SK-N-SH (cell line): ENCODE measurements around the gene ANKRD13B. TPM values are rescaled to one million over a fixed set of nuclear protein-coding genes. Genes with fewer than 3 reads are reported as not detected.

Source experiments
- CTCF ChIA-PET: fragments of 300-600, 350-600 bp; formaldehyde crosslinking; extraction: SDS; loops from one replicate; lab custom pipeline; 2021; lab: Yijun Ruan, JAX
- POLR2A ChIA-PET: fragments of 350-600 bp; sonication (Branson Sonifier 250); formaldehyde crosslinking; extraction: SDS; loops from one replicate; lab custom pipeline; 2020; ENCODE audit warnings: antibody characterized with exemption, inconsistent platforms; lab: Yijun Ruan, JAX
- DNase-seq: peaks from one replicate; pipeline ENCODE4 v3.0.0; 2012
- H2AFZ ChIP-seq: fragments of 200-600 bp; sonication (generic); 2 replicates; pipeline ENCODE4 v1.8.1; 2016; ENCODE audit warnings: antibody characterized with exemption, mild to moderate bottlenecking, low read depth
- H3F3A ChIP-seq: fragments of 200-600 bp; sonication (generic); replicated peaks from 2 replicates; pipeline ENCODE3; 2016; ENCODE audit warnings: antibody characterized with exemption, mild to moderate bottlenecking; ENCODE audit not compliant: insufficient read depth
- H3K27ac ChIP-seq, 2 experiments: fragments of 200-500 bp in 1 of 2; fragments of 200-600 bp in 1 of 2; sonication (Bioruptor generic) in 1 of 2; sonication (generic), shearing (Covaris generic) in 1 of 2; 2 replicates each; pipeline versions ENCODE4 v1.5.1 to v1.6.1; 2014 to 2016; ENCODE audit warnings: low read depth in 2 of 2, inconsistent platforms in 1 of 2, low read length in 1 of 2, mild to moderate bottlenecking in 1 of 2, mixed read lengths in 1 of 2
- H3K27me3 ChIP-seq: fragments of 200-600 bp; sonication (generic), shearing (Covaris generic); 2 replicates; pipeline ENCODE4 v1.6.1; 2016; ENCODE audit warnings: mixed run types; ENCODE audit not compliant: insufficient read depth
- H3K36me3 ChIP-seq, 2 experiments: fragments of 200-500 bp in 1 of 2; fragments of 200-600 bp in 1 of 2; sonication (Bioruptor generic) in 1 of 2; sonication (generic) in 1 of 2; replicated peaks in 1 of 2; 2 replicates each; pipeline versions ENCODE3 to v1.5.1; 2014 to 2016; ENCODE audit warnings: low read length in 1 of 2, mild to moderate bottlenecking in 1 of 2; ENCODE audit not compliant: insufficient read depth in 2 of 2, control insufficient read depth in 1 of 2
- H3K4me1 ChIP-seq, 2 experiments: fragments of 200-500 bp in 1 of 2; fragments of 200-600 bp in 1 of 2; sonication (Bioruptor generic) in 1 of 2; sonication (generic), shearing (Covaris generic) in 1 of 2; 2 replicates each; pipeline versions ENCODE4 v1.5.1 to v1.6.1; 2014 to 2016; ENCODE audit warnings: low read depth in 1 of 2, low read length in 1 of 2, mixed run types in 1 of 2; ENCODE audit not compliant: insufficient read depth in 2 of 2, control insufficient read depth in 1 of 2
- H3K4me2 ChIP-seq: fragments of 200-600 bp; sonication (generic), shearing (Covaris generic); 2 replicates; pipeline ENCODE4 v1.6.1; 2017; ENCODE audit warnings: mixed run types
- H3K4me3 ChIP-seq, 2 experiments: fragments of 200-500 bp in 1 of 2; fragments of 200-600 bp in 1 of 2; sonication (Bioruptor generic) in 1 of 2; sonication (generic), shearing (Covaris generic) in 1 of 2; 2 replicates each; pipeline versions ENCODE4 v1.5.1 to v1.8.1; 2014 to 2016; ENCODE audit warnings: low read depth in 2 of 2, inconsistent platforms in 1 of 2, low read length in 1 of 2, mild to moderate bottlenecking in 1 of 2, mixed read lengths in 1 of 2, moderate library complexity in 1 of 2
- H3K79me2 ChIP-seq: fragments of 200-600 bp; sonication (generic); 2 replicates; pipeline ENCODE4 v1.8.1; 2017; ENCODE audit warnings: mild to moderate bottlenecking; ENCODE audit not compliant: insufficient read depth
- H3K9ac ChIP-seq: fragments of 200-600 bp; sonication (generic); 2 replicates; pipeline ENCODE4 v1.6.1; 2017; ENCODE audit warnings: mixed run types
- H3K9me2 ChIP-seq: fragments of 200-600 bp; sonication (generic); 2 replicates; pipeline ENCODE4 v1.6.1; 2017; ENCODE audit warnings: mixed run types
- H3K9me3 ChIP-seq: fragments of 200-600 bp; sonication (generic); 2 replicates; pipeline ENCODE4 v1.6.1; 2017; ENCODE audit warnings: mixed run types, mild to moderate bottlenecking, moderate library complexity
- H4K20me1 ChIP-seq: fragments of 200-600 bp; sonication (generic); 2 replicates; pipeline ENCODE4 v1.6.1; 2017; ENCODE audit warnings: mild to moderate bottlenecking, mixed run types; ENCODE audit not compliant: insufficient read depth
- CHD2 ChIP-seq: fragments of 150-350 bp; IDR thresholded peaks from 2 replicates; pipeline ENCODE4 v1.6.1; 2018; ENCODE audit warnings: low read length; ENCODE audit not compliant: partially characterized antibody
- FOSL2 ChIP-seq: IDR thresholded peaks from 2 replicates; pipeline ENCODE4 v1.4.0; 2012; ENCODE audit warnings: low read depth, mild to moderate bottlenecking, moderate library complexity, borderline replicate concordance
- FOXJ3 ChIP-seq: sonication (generic); formaldehyde crosslinking; IDR thresholded peaks from 2 replicates; pipeline ENCODE4 v1.5.1; 2020; ENCODE audit warnings: mild to moderate bottlenecking, missing genetic modification reagents
- FOXM1 ChIP-seq: IDR thresholded peaks from 2 replicates; pipeline ENCODE4 v1.4.0; 2012; ENCODE audit warnings: low read depth, mild to moderate bottlenecking
- GATA2 ChIP-seq: sonication (generic); formaldehyde crosslinking; IDR thresholded peaks from 2 replicates; pipeline ENCODE4 v1.5.0; 2020; ENCODE audit warnings: mild to moderate bottlenecking, missing genetic modification reagents
- MAX ChIP-seq: IDR thresholded peaks from 2 replicates; pipeline ENCODE4 v1.4.0; 2012; ENCODE audit warnings: low read depth
- MXI1 ChIP-seq: IDR thresholded peaks from 2 replicates; pipeline ENCODE4 v1.6.1; 2012; ENCODE audit warnings: mild to moderate bottlenecking, low read depth, low read length, improper control_type of control experiment
- NFIC ChIP-seq: IDR thresholded peaks from 2 replicates; pipeline ENCODE4 v1.4.0; 2012; ENCODE audit warnings: borderline replicate concordance
- NRF1 ChIP-seq: IDR thresholded peaks from 2 replicates; pipeline ENCODE4 v1.6.1; 2012; ENCODE audit warnings: low read depth, mild to moderate bottlenecking, low read length
- REST ChIP-seq: IDR thresholded peaks from 2 replicates; pipeline ENCODE4 v1.6.1; 2012; ENCODE audit warnings: mild to moderate bottlenecking, low read depth, low read length, moderate library complexity
- RFX5 ChIP-seq: IDR thresholded peaks from 2 replicates; pipeline ENCODE4 v1.6.1; 2012; ENCODE audit warnings: mild to moderate bottlenecking, improper control_type of control experiment, low read length
- TAF1 ChIP-seq: IDR thresholded peaks from 2 replicates; pipeline ENCODE4 v1.6.1; 2012; ENCODE audit warnings: low read depth, mild to moderate bottlenecking, low read length, moderate library complexity, borderline replicate concordance
- TCF12 ChIP-seq: IDR thresholded peaks from 2 replicates; pipeline ENCODE4 v1.4.0; 2012
- TEAD4 ChIP-seq: IDR thresholded peaks from 2 replicates; pipeline ENCODE4 v1.4.0; 2012; ENCODE audit warnings: mild to moderate bottlenecking, borderline replicate concordance; ENCODE audit not compliant: insufficient read depth
- ZBTB33 ChIP-seq: IDR thresholded peaks from 2 replicates; pipeline ENCODE4 v1.4.0; 2012; ENCODE audit warnings: low read depth, borderline replicate concordance
- WGBS: methylation state at CpG from one replicate; pipeline ENCODE4 v1.1.6; 2017; ENCODE audit warnings: low lambda C conversion rate; 5-methylcytosine and 5-hydroxymethylcytosine counted together
- polyA plus RNA-seq, 3 experiments: library from polyadenylated mRNA; depleted of rRNA; stranded (reverse); fragments of >200 nt; gene quantifications; 2 replicates each; pipeline ENCODE4 v1.2.3, GENCODE V29; 2012

Gene ANKRD13B
- polyA plus RNA-seq, 1 of the 3 experiments (the other 2 are of a cell fraction) = 16.1 TPM

GRCh38 chr17:29591146-29591736 is 1.7 kb upstream of the ANKRD13B start:
- no peaks in the 10 kb centered on the region for H3K9me3 ChIP-seq
- H2AFZ ChIP-seq = peak overlapping the region; percentile 84; the same call in 1 of the 2 replicates
- ChIA-PET CTCF (interaction anchor here (0.6 to 5.0 kb wide), 30 partner anchors 9 to 883 kb away, joined by 3 to 123 read pairs (median 4); partner anchors contain the start of genes ABHD15, CORO6, SSH2 and TP53I13), POLR2A (interaction anchor here (0.8 to 1.8 kb wide), 7 partner anchors 9 to 153 kb away, joined by 3 to 4 read pairs (median 3); no protein-coding TSS in a partner anchor)
- DNase-seq = peak; percentile 75
- TF ChIP-seq TEAD4 (0 out of 2 replicates have a peak, but pooled peaks have one; percentile 2), RFX5 (no peak), FOXJ3 (CRISPR knock-in tag) (no peak), TAF1 (0 out of 2 replicates have a peak, but pooled peaks have one; percentile 8), NRF1 (no peak), CHD2 (no peak), MXI1 (peak; percentile 90), ZBTB33 (no peak), NFIC (peak; percentile 15; the same call in 1 of the 2 replicates), TCF12 (peak; percentile 2), FOXM1 (0 out of 2 replicates have a peak, but pooled peaks have one; percentile 28), REST (no peak), FOSL2 (peak; percentile 46; the same call in 1 of the 2 replicates), MAX (peak; percentile 98), GATA2 (no peak)
- WGBS = under 1% methylated on average over 23 of the region's 31 CpGs
- H3F3A ChIP-seq = peaks cover 29% of the 10 kb centered on the region
- peaks cover 41 to 68% of the 10 kb centered on the region in 2 experiments for H3K4me1 ChIP-seq
- peak overlapping the region; percentile 64 to 91 for H3K27ac ChIP-seq
- peaks cover 43% of the 10 kb centered on the region for H3K79me2 ChIP-seq
- no peaks in the 10 kb centered on the region for H3K9me2 ChIP-seq
- no peaks in the 10 kb centered on the region for H3K36me3 ChIP-seq
- H3K4me3 ChIP-seq = peak overlapping the region; percentile 56 to 91
- H4K20me1 ChIP-seq = peaks cover 30% of the 10 kb centered on the region
- H3K4me2 ChIP-seq = peak overlapping the region; percentile 95
- no peaks in the 10 kb centered on the region for H3K27me3 ChIP-seq
- peak overlapping the region; percentile 41; the same call in 1 of the 2 replicates for H3K9ac ChIP-seq
